WTC11 (cell line): Measurements from ENCODE around the gene ARFIP1. TPM values are rescaled to one million over a fixed set of nuclear protein-coding genes. Genes with fewer than 3 reads are reported as not detected.

ENCODE experiments used
- ATAC-seq: fragments of 200-7000 bp; cut with Tn5 transposase; 2 replicates; pipeline ENCODE4 v1.10.0; 2021; ENCODE audit warnings: mild to moderate bottlenecking, moderate library complexity
- CTCF ChIA-PET: fragments of 300-600 bp; sonication (Branson Sonifier 250); formaldehyde crosslinking; loops from one replicate; lab custom pipeline; 2021; ENCODE audit warnings: antibody characterized with exemption; lab: Charles Lee
- POLR2A ChIA-PET: fragments of 350-600 bp; sonication (Branson Sonifier 250); formaldehyde crosslinking; loops from one replicate; lab custom pipeline; 2021; ENCODE audit warnings: antibody characterized with exemption; lab: Charles Lee
- DNase-seq: peaks from one replicate; pipeline ENCODE4 v3.0.0; 2021; ENCODE audit warnings: low spot score
- H3K27ac Mint-ChIP-seq: 2 replicates; pipeline ENCODE4 v1.8.0; 2021; ENCODE audit warnings: mixed read lengths
- H3K27me3 Mint-ChIP-seq: 2 replicates; pipeline ENCODE4 v1.8.0; 2021; ENCODE audit warnings: low read depth, mild to moderate bottlenecking, moderate library complexity, mixed read lengths
- H3K36me3 Mint-ChIP-seq: 2 replicates; pipeline ENCODE4 v1.8.0; 2021; ENCODE audit warnings: mixed read lengths
- H3K4me1 Mint-ChIP-seq: 2 replicates; pipeline ENCODE4 v1.8.0; 2022; ENCODE audit warnings: mixed read lengths
- H3K4me3 Mint-ChIP-seq: 2 replicates; pipeline ENCODE4 v1.8.0; 2021; ENCODE audit warnings: mild to moderate bottlenecking, moderate library complexity, mixed read lengths
- H3K9me3 Mint-ChIP-seq: 2 replicates; pipeline ENCODE4 v1.8.0; 2021; ENCODE audit warnings: mixed read lengths
- ATF2 ChIP-seq: sonication (generic); formaldehyde crosslinking; IDR thresholded peaks from 2 replicates; pipeline ENCODE4 v1.8.1; 2022; ENCODE audit warnings: low read depth, missing genetic modification reagents, borderline replicate concordance
- CBFB ChIP-seq: sonication (generic); formaldehyde crosslinking; IDR thresholded peaks from 2 replicates; pipeline ENCODE4 v1.8.1; 2022; ENCODE audit warnings: mild to moderate bottlenecking, low read depth, missing genetic modification reagents
- CTCF ChIP-seq: fragments of 200-600 bp; IDR thresholded peaks from 2 replicates; pipeline ENCODE4 v1.8.0; 2022; ENCODE audit warnings: antibody characterized with exemption
- E2F1 ChIP-seq: sonication (generic); formaldehyde crosslinking; IDR thresholded peaks from 2 replicates; pipeline ENCODE4 v1.8.0; 2022; ENCODE audit warnings: mild to moderate bottlenecking, missing genetic modification reagents
- ESRRA ChIP-seq: sonication (generic); formaldehyde crosslinking; IDR thresholded peaks from 2 replicates; pipeline ENCODE4 v1.8.1; 2022; ENCODE audit warnings: mild to moderate bottlenecking, missing genetic modification reagents, borderline replicate concordance
- KAT7 ChIP-seq: sonication (generic); formaldehyde crosslinking; IDR thresholded peaks from 2 replicates; pipeline ENCODE4 v1.8.1; 2023; ENCODE audit warnings: missing genetic modification reagents, mild to moderate bottlenecking, borderline replicate concordance
- MXD4 ChIP-seq: fragments of 250-450 bp; sonication (Bioruptor Pico); IDR thresholded peaks from 2 replicates; pipeline ENCODE4 v1.8.0; 2021; ENCODE audit warnings: mild to moderate bottlenecking, moderate library complexity, borderline replicate concordance
- NFYB ChIP-seq: sonication (generic); formaldehyde crosslinking; conservative IDR thresholded peaks from 2 replicates; pipeline ENCODE4 v1.8.0; 2022; ENCODE audit warnings: low read depth, missing genetic modification reagents
- RELA ChIP-seq: sonication (generic); formaldehyde crosslinking; IDR thresholded peaks from 2 replicates; pipeline ENCODE4 v1.8.1; 2022; ENCODE audit warnings: missing genetic modification reagents, mild to moderate bottlenecking, borderline replicate concordance
- SMAD3 ChIP-seq: sonication (generic); formaldehyde crosslinking; IDR thresholded peaks from 2 replicates; pipeline ENCODE4 v1.8.0; 2022; ENCODE audit warnings: missing genetic modification reagents, mild to moderate bottlenecking, borderline replicate concordance
- SOX15 ChIP-seq: fragments of 250-450 bp; sonication (Bioruptor Pico); IDR thresholded peaks from 2 replicates; pipeline ENCODE4 v1.9.0; 2021; ENCODE audit warnings: mild to moderate bottlenecking
- STAT6 ChIP-seq: sonication (generic); formaldehyde crosslinking; conservative IDR thresholded peaks from 2 replicates; pipeline ENCODE4 v1.8.1; 2023; ENCODE audit warnings: mild to moderate bottlenecking, low read depth, missing genetic modification reagents, moderate library complexity
- TCF7 ChIP-seq: sonication (generic); formaldehyde crosslinking; IDR thresholded peaks from 2 replicates; pipeline ENCODE4 v1.8.0; 2022; ENCODE audit warnings: mild to moderate bottlenecking, low read depth, missing genetic modification reagents, moderate library complexity
- TEAD4 ChIP-seq: sonication (generic); formaldehyde crosslinking; IDR thresholded peaks from 2 replicates; pipeline ENCODE4 v1.8.0; 2022; ENCODE audit warnings: mild to moderate bottlenecking, missing genetic modification reagents
- ZNF121 ChIP-seq: sonication (generic); formaldehyde crosslinking; IDR thresholded peaks from 2 replicates; pipeline ENCODE4 v1.8.0; 2023; ENCODE audit warnings: missing genetic modification reagents
- ZNF317 ChIP-seq: sonication (generic); formaldehyde crosslinking; IDR thresholded peaks from 2 replicates; pipeline ENCODE4 v1.8.1; 2023; ENCODE audit warnings: low read depth, mild to moderate bottlenecking, moderate library complexity, missing genetic modification reagents, borderline replicate concordance
- ZNF416 ChIP-seq: fragments of 250-450 bp; sonication (Bioruptor Pico); IDR thresholded peaks from 2 replicates; pipeline ENCODE4 v1.9.0; 2021; ENCODE audit warnings: mild to moderate bottlenecking, inconsistent platforms
- ZNF671 ChIP-seq: fragments of 250-450 bp; sonication (Bioruptor Pico); IDR thresholded peaks from 2 replicates; pipeline ENCODE4 v1.8.0; 2021; ENCODE audit warnings: mild to moderate bottlenecking
- total RNA-seq: library from RNA; stranded (reverse); gene quantifications from 3 replicates; pipeline ENCODE4 v1.2.3, GENCODE V29; 2021
- TF ChIP-seq, protein P1 (sequence below): sonication (generic); formaldehyde crosslinking; IDR thresholded peaks from 2 replicates; pipeline ENCODE4 v1.8.1; 2022; ENCODE audit warnings: low read depth, mild to moderate bottlenecking, moderate library complexity, missing genetic modification reagents, borderline replicate concordance
- TF ChIP-seq, protein P2 (sequence below): sonication (generic); formaldehyde crosslinking; IDR thresholded peaks from 2 replicates; pipeline ENCODE4 v1.8.1; 2023; ENCODE audit warnings: mild to moderate bottlenecking, missing genetic modification reagents, moderate library complexity
- TF ChIP-seq, protein P3 (sequence below): sonication (generic); formaldehyde crosslinking; IDR thresholded peaks from 2 replicates; pipeline ENCODE4 v1.8.0; 2022; ENCODE audit warnings: missing genetic modification reagents

Gene ARFIP1
- total RNA-seq, 1 experiment from 2014 or later = 35.3 TPM

DNA sequence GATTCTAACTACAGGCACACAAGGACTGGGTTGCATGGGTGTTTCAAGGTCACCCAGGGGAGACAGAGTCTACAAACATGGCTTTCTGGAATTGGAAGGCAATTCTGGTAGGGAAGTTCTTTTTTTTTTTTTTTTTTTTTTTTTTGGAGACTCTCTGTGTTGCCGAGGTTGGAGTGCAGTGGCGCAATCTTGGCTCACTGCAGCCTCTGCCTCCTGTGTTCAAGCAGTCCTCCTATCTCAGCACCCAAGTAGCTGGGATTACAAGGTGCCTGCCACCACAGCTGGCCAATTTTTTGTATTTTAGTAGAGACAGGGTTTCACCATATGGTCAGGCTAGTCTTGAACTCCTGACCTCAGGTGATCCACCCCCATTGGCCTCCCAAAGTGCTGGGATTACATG lies 140.1 kb downstream of the ARFIP1 start:
- H3K27me3 Mint-ChIP-seq = peaks cover 3% of the 10 kb centered on the region; the same call in 1 of the 2 replicates
- ChIA-PET CTCF (no interaction called here), POLR2A (interaction anchor here (0.6 kb wide), 1 partner anchor 421 kb away, joined by 4 read pairs; no protein-coding TSS in a partner anchor)
- ATAC-seq (no peak), DNase-seq (no peak)
- H3K36me3 Mint-ChIP-seq = peaks cover 51% of the 10 kb centered on the region
- no peaks in the 10 kb centered on the region for H3K4me1 Mint-ChIP-seq
- TF ChIP-seq, protein P1, sequence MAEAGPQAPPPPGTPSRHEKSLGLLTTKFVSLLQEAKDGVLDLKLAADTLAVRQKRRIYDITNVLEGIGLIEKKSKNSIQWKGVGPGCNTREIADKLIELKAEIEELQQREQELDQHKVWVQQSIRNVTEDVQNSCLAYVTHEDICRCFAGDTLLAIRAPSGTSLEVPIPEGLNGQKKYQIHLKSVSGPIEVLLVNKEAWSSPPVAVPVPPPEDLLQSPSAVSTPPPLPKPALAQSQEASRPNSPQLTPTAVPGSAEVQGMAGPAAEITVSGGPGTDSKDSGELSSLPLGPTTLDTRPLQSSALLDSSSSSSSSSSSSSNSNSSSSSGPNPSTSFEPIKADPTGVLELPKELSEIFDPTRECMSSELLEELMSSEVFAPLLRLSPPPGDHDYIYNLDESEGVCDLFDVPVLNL = no peak
- no peak for TF ChIP-seq CTCF
- no peak for TF ChIP-seq TCF7 (CRISPR knock-in tag)
- TF ChIP-seq ZNF671 = no peak
- no peak for TF ChIP-seq KAT7 (CRISPR knock-in tag)
- TF ChIP-seq SMAD3 (CRISPR knock-in tag) = no peak
- no peak for TF ChIP-seq E2F1 (CRISPR knock-in tag)
- no peak for TF ChIP-seq NFYB (CRISPR knock-in tag)
- TF ChIP-seq ATF2 (CRISPR knock-in tag) = no peak
- TF ChIP-seq, protein P2, sequence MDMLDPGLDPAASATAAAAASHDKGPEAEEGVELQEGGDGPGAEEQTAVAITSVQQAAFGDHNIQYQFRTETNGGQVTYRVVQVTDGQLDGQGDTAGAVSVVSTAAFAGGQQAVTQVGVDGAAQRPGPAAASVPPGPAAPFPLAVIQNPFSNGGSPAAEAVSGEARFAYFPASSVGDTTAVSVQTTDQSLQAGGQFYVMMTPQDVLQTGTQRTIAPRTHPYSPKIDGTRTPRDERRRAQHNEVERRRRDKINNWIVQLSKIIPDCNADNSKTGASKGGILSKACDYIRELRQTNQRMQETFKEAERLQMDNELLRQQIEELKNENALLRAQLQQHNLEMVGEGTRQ (CRISPR knock-in tag) = no peak
- no peak for TF ChIP-seq RELA (CRISPR knock-in tag)
- no peak for TF ChIP-seq ZNF317 (CRISPR knock-in tag)
- TF ChIP-seq TEAD4 (CRISPR knock-in tag) = no peak
- TF ChIP-seq MXD4 (CRISPR knock-in tag) = no peak
- no peak for TF ChIP-seq ESRRA (CRISPR knock-in tag)
- no peak for TF ChIP-seq CBFB (CRISPR knock-in tag)
- H3K4me3 Mint-ChIP-seq = no peak overlapping the region
- no peak overlapping the region for H3K27ac Mint-ChIP-seq
- H3K9me3 Mint-ChIP-seq = peaks cover 49% of the 10 kb centered on the region

DNA sequence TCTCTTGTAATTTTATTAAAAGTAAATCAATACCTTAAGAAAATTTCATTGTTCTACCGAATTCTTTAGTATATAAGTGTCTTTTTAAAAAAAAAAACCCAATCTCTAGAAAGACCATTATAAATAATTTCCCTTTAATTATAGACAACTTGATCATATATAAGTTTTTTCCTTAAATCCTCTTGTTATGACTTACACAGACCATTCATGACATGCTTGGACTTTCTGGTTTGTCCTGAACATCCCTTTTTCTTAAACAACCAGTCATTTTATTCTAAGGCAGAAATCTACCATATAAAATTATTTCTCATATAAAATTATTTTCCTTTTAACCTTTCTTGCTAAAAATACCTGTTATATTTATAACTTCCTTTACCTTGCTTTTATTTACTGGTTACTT lies 141.0 kb downstream of the ARFIP1 start:
- Mint-ChIP-seq H3K4me1 (peaks cover 8% of the 10 kb centered on the region), H3K36me3 (peaks cover 51% of the 10 kb centered on the region), H3K27me3 (peaks cover 3% of the 10 kb centered on the region; the same call in 1 of the 2 replicates), H3K9me3 (peaks cover 49% of the 10 kb centered on the region), H3K4me3 (no peak overlapping the region), H3K27ac (no peak overlapping the region)
- CTCF ChIA-PET = no interaction called here
- DNase-seq (no peak), ATAC-seq (no peak)
- POLR2A ChIA-PET = no interaction called here
- no peak for TF ChIP-seq STAT6 (CRISPR knock-in tag)
- no peak for TF ChIP-seq ZNF416
- TF ChIP-seq, protein P3, sequence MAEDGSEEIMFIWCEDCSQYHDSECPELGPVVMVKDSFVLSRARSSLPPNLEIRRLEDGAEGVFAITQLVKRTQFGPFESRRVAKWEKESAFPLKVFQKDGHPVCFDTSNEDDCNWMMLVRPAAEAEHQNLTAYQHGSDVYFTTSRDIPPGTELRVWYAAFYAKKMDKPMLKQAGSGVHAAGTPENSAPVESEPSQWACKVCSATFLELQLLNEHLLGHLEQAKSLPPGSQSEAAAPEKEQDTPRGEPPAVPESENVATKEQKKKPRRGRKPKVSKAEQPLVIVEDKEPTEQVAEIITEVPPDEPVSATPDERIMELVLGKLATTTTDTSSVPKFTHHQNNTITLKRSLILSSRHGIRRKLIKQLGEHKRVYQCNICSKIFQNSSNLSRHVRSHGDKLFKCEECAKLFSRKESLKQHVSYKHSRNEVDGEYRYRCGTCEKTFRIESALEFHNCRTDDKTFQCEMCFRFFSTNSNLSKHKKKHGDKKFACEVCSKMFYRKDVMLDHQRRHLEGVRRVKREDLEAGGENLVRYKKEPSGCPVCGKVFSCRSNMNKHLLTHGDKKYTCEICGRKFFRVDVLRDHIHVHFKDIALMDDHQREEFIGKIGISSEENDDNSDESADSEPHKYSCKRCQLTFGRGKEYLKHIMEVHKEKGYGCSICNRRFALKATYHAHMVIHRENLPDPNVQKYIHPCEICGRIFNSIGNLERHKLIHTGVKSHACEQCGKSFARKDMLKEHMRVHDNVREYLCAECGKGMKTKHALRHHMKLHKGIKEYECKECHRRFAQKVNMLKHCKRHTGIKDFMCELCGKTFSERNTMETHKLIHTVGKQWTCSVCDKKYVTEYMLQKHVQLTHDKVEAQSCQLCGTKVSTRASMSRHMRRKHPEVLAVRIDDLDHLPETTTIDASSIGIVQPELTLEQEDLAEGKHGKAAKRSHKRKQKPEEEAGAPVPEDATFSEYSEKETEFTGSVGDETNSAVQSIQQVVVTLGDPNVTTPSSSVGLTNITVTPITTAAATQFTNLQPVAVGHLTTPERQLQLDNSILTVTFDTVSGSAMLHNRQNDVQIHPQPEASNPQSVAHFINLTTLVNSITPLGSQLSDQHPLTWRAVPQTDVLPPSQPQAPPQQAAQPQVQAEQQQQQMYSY = no peak
- no peak for TF ChIP-seq ZNF121 (CRISPR knock-in tag)
- no peak for TF ChIP-seq SOX15 (CRISPR knock-in tag)
- TF ChIP-seq NFYB (CRISPR knock-in tag) = no peak
- no peak for TF ChIP-seq ZNF671
